ENCODE results near the gene HOXB13.

- TF ChIP-seq POLR2AphosphoS5 (IDR thresholded peaks at IDR 0.05) = no peak
- TF ChIP-seq, protein P1, sequence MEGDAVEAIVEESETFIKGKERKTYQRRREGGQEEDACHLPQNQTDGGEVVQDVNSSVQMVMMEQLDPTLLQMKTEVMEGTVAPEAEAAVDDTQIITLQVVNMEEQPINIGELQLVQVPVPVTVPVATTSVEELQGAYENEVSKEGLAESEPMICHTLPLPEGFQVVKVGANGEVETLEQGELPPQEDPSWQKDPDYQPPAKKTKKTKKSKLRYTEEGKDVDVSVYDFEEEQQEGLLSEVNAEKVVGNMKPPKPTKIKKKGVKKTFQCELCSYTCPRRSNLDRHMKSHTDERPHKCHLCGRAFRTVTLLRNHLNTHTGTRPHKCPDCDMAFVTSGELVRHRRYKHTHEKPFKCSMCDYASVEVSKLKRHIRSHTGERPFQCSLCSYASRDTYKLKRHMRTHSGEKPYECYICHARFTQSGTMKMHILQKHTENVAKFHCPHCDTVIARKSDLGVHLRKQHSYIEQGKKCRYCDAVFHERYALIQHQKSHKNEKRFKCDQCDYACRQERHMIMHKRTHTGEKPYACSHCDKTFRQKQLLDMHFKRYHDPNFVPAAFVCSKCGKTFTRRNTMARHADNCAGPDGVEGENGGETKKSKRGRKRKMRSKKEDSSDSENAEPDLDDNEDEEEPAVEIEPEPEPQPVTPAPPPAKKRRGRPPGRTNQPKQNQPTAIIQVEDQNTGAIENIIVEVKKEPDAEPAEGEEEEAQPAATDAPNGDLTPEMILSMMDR (IDR thresholded peaks at IDR 0.05) = no peak
These were observed 42.4 kb upstream of the HOXB13 start for GRCh38 chr17:48770954-48771353.

All from stomach (tissue), 4 donors.